ENCODE results near the gene CROCC.

Gene CROCC

DNA sequence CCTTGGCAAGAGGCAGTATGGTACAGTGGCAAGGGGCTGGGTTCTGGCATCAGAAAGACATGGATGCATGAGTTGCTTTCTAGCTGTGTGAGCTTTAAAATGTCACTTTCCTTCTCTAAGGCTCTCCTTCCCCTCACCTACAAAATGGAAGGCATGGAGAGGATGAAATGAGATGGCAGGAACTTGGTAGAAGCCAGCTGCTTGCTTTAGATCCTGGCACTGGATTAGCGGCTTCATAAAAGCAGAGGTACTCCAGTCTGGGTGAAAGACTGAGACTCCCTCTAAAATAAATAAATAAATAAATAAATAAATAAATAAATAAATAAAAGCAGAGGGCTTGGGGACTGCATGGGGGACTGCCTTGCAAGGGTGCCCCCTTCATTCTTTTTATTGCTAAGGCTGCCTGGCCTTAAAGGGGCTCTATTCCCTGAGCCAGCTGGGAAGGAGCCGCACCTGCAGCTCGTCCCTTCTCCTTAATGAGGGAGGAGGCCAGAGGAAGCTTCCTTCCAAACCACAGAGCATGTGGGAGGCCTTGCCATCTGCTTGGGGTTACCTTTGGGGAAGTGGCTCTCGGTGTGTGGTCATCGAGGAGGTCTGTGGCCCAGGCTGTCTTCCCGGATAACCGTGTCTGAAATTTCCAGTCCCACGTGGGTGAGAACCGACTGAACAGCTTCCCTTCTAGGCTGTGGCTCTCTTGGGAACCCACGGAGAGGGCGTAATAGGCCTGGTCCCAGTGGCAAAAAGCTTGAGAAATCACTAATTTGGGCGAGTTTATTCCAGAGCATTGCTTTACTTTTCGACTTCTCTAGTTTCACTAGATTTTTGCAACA lies 92.0 kb downstream of the CROCC start:
- Mint-ChIP-seq H3K4me3 (no peak overlapping the region), H3K4me1 (ENCODE audit: low read depth) (peaks cover 15% of the 10 kb centered on the region), H3K36me3 (ENCODE audit: low read depth) (peaks cover 4% of the 10 kb centered on the region), H3K27me3 (ENCODE audit: low read depth) (no peaks in the 10 kb centered on the region), H3K27ac (peak overlapping the region; percentile 36), H3K9me3 (no peaks in the 10 kb centered on the region)
- no peak for DNase-seq (ENCODE audit: low spot score)

DNA sequence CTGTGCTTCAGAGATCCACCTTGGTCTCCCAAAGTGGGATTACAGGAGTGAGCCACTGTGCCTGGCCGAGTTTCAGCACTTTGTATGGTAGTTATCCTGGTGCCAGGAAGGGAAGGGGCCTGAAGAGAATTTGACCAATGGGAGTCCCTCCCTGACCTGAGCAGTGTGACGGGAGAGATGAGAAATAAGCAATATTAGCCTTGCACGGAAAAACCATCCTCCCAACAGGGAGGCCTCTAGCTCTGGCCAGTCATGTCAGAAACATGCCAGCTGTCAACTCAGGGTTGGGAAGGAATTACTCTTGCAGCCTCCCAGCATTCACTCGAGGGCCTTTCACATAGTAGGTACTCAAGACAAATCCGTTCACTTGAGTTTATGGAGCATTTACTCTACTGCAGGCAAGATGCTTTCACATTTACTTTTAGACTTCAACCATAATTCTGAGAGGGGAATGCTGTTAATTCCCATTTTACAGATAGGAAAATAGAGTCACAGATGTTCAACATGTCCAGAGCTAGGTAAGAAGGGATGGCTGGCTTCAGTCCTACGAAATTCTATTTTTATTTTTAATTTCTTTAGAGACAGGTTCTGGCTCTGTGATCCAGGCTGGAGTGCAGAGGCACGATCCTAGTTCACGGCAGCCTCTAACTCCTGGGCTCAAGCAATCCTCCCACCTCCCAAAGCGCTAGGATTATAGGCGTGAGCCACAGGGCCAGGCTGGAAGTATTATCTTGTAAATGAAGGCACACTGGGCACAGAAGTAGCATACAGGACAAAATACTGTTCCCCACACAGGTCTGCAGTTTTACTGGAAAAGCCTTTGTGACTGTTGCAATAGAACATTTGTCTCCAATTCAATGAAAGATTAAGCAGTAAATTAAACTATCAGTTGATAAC lies 93.2 kb downstream of the CROCC start:
- DNase-seq (ENCODE audit: low spot score): no peak
- Mint-ChIP-seq H3K4me1 (ENCODE audit: low read depth) (peaks cover 23% of the 10 kb centered on the region), H3K36me3 (ENCODE audit: low read depth) (peaks cover 15% of the 10 kb centered on the region), H3K4me3 (no peak overlapping the region), H3K9me3 (no peaks in the 10 kb centered on the region), H3K27ac (no peak overlapping the region), H3K27me3 (ENCODE audit: low read depth) (no peaks in the 10 kb centered on the region)

DNA sequence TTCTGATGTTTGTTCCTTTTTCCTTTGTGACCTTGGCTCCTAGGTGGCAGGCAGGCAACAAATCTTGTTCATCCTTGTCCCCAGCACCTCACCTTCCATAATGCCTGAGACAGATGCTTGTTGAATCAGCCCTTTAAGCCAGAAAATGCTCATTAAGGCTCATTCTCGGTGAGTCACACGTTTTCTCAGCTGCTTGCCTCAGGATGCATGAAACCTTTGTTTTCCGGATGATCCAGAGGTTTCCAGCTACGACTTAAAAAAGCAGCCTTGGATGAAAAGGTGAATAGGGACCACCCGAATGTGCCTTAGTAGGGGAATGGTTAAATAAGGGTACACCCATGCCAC lies 94.6 kb downstream of the CROCC start:
- H3K36me3 Mint-ChIP-seq (ENCODE audit: low read depth): peaks cover 22% of the 10 kb centered on the region
- no peak for DNase-seq (ENCODE audit: low spot score)
- no peak overlapping the region for H3K27ac Mint-ChIP-seq
- no peak overlapping the region for H3K4me3 Mint-ChIP-seq
- peaks cover 11% of the 10 kb centered on the region for H3K4me1 Mint-ChIP-seq (ENCODE audit: low read depth)
- H3K27me3 Mint-ChIP-seq (ENCODE audit: low read depth): no peaks in the 10 kb centered on the region
- no peaks in the 10 kb centered on the region for H3K9me3 Mint-ChIP-seq

DNA sequence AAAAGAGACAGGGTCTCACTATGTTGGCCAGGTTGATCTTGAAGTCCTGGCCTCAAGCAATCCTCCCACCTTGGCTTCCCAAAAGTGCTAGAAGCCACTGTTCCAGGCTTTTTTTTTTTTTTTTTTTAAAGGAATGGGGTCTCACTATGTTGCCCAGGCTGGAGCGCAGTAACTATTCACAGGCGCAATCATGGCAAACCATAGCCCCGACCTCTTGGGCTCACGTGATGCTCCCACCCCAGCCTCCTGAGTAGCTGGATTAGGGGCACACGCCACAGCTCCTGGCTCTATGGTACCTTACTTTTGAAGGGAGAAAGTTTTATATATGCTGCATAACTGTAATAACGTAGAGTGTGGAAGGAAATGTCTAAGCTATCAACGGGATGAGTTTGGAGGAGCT lies 95.7 kb downstream of the CROCC start:
- H3K4me1 Mint-ChIP-seq (ENCODE audit: low read depth): peaks cover 8% of the 10 kb centered on the region
- no peak overlapping the region for H3K27ac Mint-ChIP-seq
- H3K4me3 Mint-ChIP-seq: no peak overlapping the region
- peaks cover 27% of the 10 kb centered on the region for H3K36me3 Mint-ChIP-seq (ENCODE audit: low read depth)
- no peaks in the 10 kb centered on the region for H3K27me3 Mint-ChIP-seq (ENCODE audit: low read depth)
- no peak for DNase-seq (ENCODE audit: low spot score)
- no peaks in the 10 kb centered on the region for H3K9me3 Mint-ChIP-seq

DNA sequence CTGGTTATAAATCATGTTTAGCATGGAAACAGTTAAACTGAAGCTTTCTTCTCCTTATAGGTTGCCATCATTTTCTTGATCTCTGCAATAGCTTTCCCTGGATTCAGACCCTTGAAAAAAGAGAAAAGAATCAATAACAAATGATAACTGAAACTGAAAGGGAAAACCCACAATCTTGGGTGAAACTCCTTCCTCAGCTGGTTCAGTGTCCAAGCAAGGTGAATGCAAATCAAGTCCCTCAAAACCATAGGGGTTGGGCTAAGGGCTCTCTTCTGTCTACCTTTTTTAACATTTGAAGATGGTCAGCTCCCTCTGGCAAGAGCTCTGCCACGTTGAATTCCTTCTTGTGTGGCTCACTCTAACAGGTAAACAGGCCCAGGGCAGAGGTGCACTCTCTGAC lies 97.1 kb downstream of the CROCC start:
- peaks cover 37% of the 10 kb centered on the region for H3K36me3 Mint-ChIP-seq (ENCODE audit: low read depth)
- H3K9me3 Mint-ChIP-seq: no peaks in the 10 kb centered on the region
- no peaks in the 10 kb centered on the region for H3K27me3 Mint-ChIP-seq (ENCODE audit: low read depth)
- H3K4me1 Mint-ChIP-seq (ENCODE audit: low read depth): peaks cover 8% of the 10 kb centered on the region
- H3K27ac Mint-ChIP-seq: peak overlapping the region; percentile 65
- DNase-seq (ENCODE audit: low spot score): no peak
- no peak overlapping the region for H3K4me3 Mint-ChIP-seq

DNA sequence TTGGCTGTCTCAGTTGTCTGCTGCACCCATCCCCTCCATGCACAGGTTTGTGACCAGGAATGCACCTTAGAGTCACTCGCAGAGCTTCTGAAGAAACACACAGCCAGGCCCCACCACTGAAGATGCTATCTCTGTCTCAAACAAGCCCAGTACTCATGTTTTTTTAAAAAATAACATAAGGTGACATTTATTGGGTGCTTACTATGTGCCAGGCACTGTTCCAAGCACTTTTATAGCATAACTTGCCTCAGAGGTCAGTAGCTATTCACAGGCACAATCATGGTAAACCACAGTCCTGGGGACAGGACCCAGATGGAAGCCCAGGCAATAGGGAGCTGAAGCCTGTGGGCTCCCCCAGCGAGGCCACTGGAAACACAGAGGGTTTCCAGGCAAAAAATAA lies 98.8 kb downstream of the CROCC start:
- no peak overlapping the region for H3K27ac Mint-ChIP-seq
- no peak overlapping the region for H3K4me3 Mint-ChIP-seq
- no peaks in the 10 kb centered on the region for H3K9me3 Mint-ChIP-seq
- DNase-seq (ENCODE audit: low spot score): no peak
- peaks cover 43% of the 10 kb centered on the region for H3K36me3 Mint-ChIP-seq (ENCODE audit: low read depth)
- H3K4me1 Mint-ChIP-seq (ENCODE audit: low read depth): peaks cover 8% of the 10 kb centered on the region
- no peaks in the 10 kb centered on the region for H3K27me3 Mint-ChIP-seq (ENCODE audit: low read depth)

DNA sequence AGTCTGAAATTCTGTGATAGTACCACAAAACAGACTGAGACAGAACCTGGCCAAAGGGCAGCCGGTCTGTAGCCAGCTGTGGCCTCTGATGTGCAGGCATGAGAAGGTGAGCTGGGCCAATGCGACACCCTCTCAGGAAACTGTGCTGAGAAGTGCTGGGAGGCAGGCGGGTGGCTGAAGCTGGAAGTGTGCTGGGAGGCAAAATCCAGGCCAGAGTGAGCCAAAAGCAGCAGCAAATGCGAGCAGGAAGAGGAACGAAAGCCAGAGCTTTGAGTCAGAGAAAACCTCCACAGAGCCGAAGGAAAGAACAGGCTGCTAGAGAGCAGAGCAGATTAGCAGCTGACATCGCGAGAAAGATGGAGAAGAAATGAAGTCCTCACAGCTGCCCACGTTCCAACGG lies 100.2 kb downstream of the CROCC start:
- Mint-ChIP-seq H3K4me3 (no peak overlapping the region), H3K9me3 (no peaks in the 10 kb centered on the region), H3K4me1 (ENCODE audit: low read depth) (peaks cover 8% of the 10 kb centered on the region), H3K27me3 (ENCODE audit: low read depth) (no peaks in the 10 kb centered on the region), H3K27ac (no peak overlapping the region), H3K36me3 (ENCODE audit: low read depth) (peaks cover 45% of the 10 kb centered on the region)
- DNase-seq (ENCODE audit: low spot score): no peak
